Measurements from ENCODE around the gene MYOCD.

The MYOCD gene

GRCh38 chr17:12756786-12757185 lies 91.1 kb downstream of the MYOCD start:
- DNase-seq (ENCODE audit: low read depth): no peak

- DNase-seq (ENCODE audit: low read depth): no peak
Measured at GRCh38 chr17:12759090-12759489, 93.4 kb downstream of the MYOCD start.

- no peak for DNase-seq (ENCODE audit: low read depth)
Measured at GRCh38 chr17:12765548-12765947, 99.9 kb downstream of the MYOCD start.

GRCh38 chr17:12768255-12768654 lies 102.6 kb downstream of the MYOCD start:
- DNase-seq (ENCODE audit: low read depth): no peak

GRCh38 chr17:12769981-12770380 lies 104.3 kb downstream of the MYOCD start:
- no peak for DNase-seq (ENCODE audit: low read depth)

- DNase-seq (ENCODE audit: low read depth): no peak
Measured at GRCh38 chr17:12773153-12773552, 107.5 kb downstream of the MYOCD start.

GRCh38 chr17:12789075-12789480 lies 123.4 kb downstream of the MYOCD start:
- no peak for DNase-seq (ENCODE audit: low read depth)

GRCh38 chr17:12789481-12790248 lies 124.0 kb downstream of the MYOCD start, which contains the start of gene ARHGAP44:
Gene ARHGAP44, plus strand, starts transcription at chr17:12789498. Its CDS starts 341 bp downstream, at chr17:12789839.
- DNase-seq (ENCODE audit: low read depth): no peak

- no peak for DNase-seq (ENCODE audit: low read depth)
Measured at GRCh38 chr17:12790249-12791106, 124.8 kb downstream of the MYOCD start.

- DNase-seq (ENCODE audit: low read depth): no peak
Measured at GRCh38 chr17:12794919-12795532, 129.3 kb downstream of the MYOCD start.

- no peak for DNase-seq (ENCODE audit: low read depth)
Measured at GRCh38 chr17:12800855-12801365, 135.2 kb downstream of the MYOCD start.

GRCh38 chr17:12806630-12807029 lies 140.9 kb downstream of the MYOCD start:
- DNase-seq (ENCODE audit: low read depth): no peak

- no peak for DNase-seq (ENCODE audit: low read depth)
Measured at GRCh38 chr17:12808723-12809122, 143.0 kb downstream of the MYOCD start.

- no peak for DNase-seq (ENCODE audit: low read depth)
Measured at GRCh38 chr17:12812877-12813276, 147.2 kb downstream of the MYOCD start.

GRCh38 chr17:12813664-12814063 lies 148.0 kb downstream of the MYOCD start:
- DNase-seq (ENCODE audit: low read depth): no peak

GRCh38 chr17:12814718-12815117 lies 149.0 kb downstream of the MYOCD start:
- DNase-seq (ENCODE audit: low read depth): no peak

- DNase-seq (ENCODE audit: low read depth): no peak
Measured at GRCh38 chr17:12815642-12816141, 150.0 kb downstream of the MYOCD start.

Data from activated T-helper 1 cell treated with Interleukin-2 at 50 U/mL for 16 hours (primary cell).